CD4-positive, alpha-beta T cell treated with Interleukin-21 for 1 hour (primary cell): ENCODE measurements around the gene VPS37B.
"Not testable (repeated sequence)": the region's sequence is repeated elsewhere in the genome, so short reads cannot be mapped to it uniquely, and the experiment has no call there.

Source experiments
- DNase-seq: peaks from one replicate; pipeline ENCODE4 v3.0.0-alpha.2; 2020

Gene VPS37B

GRCh38 chr12:122895704-122896636 lies at the start of gene VPS37B:
VPS37B (minus strand) TSS chr12:122896124; CDS start chr12:122896062, 62 bp downstream.
- peak; percentile 92 for DNase-seq

GRCh38 chr12:122944605-122945592 lies 49.0 kb upstream of the VPS37B start:
- no peak for DNase-seq

- no peak for DNase-seq
Observed at GRCh38 chr12:122943196-122943595, 47.3 kb upstream of the VPS37B start.

GRCh38 chr12:122942637-122943036 lies 46.7 kb upstream of the VPS37B start:
- peak; percentile 17 for DNase-seq

- DNase-seq: not testable (repeated sequence)
Observed at GRCh38 chr12:122941351-122941750, 45.4 kb upstream of the VPS37B start.

GRCh38 chr12:122939125-122939524 lies 43.2 kb upstream of the VPS37B start:
- no peak for DNase-seq

- DNase-seq: no peak
Observed at GRCh38 chr12:122937622-122938091, 41.7 kb upstream of the VPS37B start.

GRCh38 chr12:122935318-122935717 lies 39.4 kb upstream of the VPS37B start:
- DNase-seq: no peak

GRCh38 chr12:122934722-122935121 lies 38.8 kb upstream of the VPS37B start:
- DNase-seq: no peak

- no peak for DNase-seq
Observed at GRCh38 chr12:122932207-122932606, 36.3 kb upstream of the VPS37B start.

GRCh38 chr12:122929812-122930211 lies 33.9 kb upstream of the VPS37B start:
- DNase-seq: no peak

GRCh38 chr12:122929148-122929538 lies 33.2 kb upstream of the VPS37B start:
- DNase-seq: no peak

- no peak for DNase-seq
Observed at GRCh38 chr12:122928404-122929147, 32.7 kb upstream of the VPS37B start.

GRCh38 chr12:122927756-122928403 lies 32.0 kb upstream of the VPS37B start:
- no peak for DNase-seq

GRCh38 chr12:122921917-122922316 lies 26.0 kb upstream of the VPS37B start:
- no peak for DNase-seq

GRCh38 chr12:122920687-122921086 lies 24.8 kb upstream of the VPS37B start:
- no peak for DNase-seq

- DNase-seq: no peak
Observed at GRCh38 chr12:122918827-122919226, 22.9 kb upstream of the VPS37B start.

- DNase-seq: no peak
Observed at GRCh38 chr12:122917507-122918121, 21.7 kb upstream of the VPS37B start.

GRCh38 chr12:122909442-122910288 lies 13.7 kb upstream of the VPS37B start:
- no peak for DNase-seq

GRCh38 chr12:122908915-122909314 lies 13.0 kb upstream of the VPS37B start:
- no peak for DNase-seq
